Anterior cingulate cortex (tissue), 58 donors: Measurements from ENCODE around the gene FCHSD1.

Source experiments
- DNase-seq, 58 donors: peaks; one replicate each; lab custom pipeline; 2025; lab: John Stamatoyannopoulos, UW

The FCHSD1 gene

DNA sequence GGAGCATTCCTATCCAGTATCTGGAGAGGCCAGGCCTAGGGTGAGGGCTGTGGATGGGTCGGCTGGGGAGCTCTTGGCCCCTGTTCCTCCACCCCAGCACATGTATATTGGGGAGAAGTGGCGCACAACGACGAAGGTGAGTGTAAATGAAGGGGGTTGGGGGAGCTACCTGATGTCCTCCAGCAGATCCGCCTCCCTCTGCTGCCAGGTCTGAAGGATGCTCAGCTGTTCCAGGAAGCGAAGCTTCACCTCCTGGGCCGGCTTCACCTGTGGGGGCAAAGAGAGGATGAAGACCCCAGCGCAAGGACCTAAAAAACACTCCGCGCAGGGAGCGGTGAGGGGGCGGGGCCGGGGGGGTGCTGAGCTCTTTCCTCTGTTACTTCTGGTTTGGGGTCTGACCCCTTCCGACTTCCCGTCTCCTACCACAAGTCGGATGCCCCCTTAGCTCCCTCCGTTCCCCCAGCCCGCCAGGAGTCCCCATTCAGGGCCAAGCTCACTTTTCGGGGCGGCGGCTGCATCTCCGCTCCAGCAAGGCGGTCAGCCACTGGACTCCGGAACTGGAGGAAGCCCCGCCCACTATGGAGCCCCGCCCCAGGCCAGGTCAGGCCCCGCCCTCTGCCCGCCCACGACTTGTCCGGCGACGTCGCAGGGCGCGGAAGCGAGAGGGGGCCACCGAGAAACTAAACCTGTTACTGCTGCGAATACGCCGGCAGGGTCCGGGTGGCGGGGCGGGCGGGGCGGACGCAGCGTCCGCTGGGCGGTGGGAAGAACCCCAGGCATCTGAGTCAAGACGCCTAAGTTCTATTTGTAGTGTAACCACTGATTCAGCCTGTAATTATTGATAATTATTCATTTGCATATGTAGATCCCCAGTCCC lies at the start of gene FCHSD1:
FCHSD1 (minus strand) TSS at position 568 of the 877 bp plus-strand sequence; CDS start at position 518, 50 bp downstream.
- peak in 56 of 58 donors; percentile 16 to 86 (median 70) for DNase-seq

DNA sequence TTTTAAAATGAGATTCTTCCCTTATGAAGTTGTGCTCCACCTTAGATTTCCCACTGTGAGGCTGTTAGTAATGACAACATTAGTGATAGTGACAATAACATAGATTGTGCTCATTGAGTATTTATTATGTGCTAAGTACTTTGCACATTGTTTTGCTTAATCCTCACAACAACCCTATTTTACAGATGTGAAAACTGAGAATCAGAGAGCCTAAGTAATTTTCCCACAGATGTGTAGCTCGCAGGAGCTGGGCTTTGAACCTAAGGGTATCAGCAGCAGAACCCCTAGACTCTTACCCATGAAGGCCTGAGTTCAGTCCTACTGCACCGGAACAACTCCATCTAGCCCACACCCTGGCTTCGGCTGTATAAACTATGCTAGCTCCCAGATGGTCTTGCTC lies 46.4 kb upstream of the FCHSD1 start:
- no peak for DNase-seq

DNA sequence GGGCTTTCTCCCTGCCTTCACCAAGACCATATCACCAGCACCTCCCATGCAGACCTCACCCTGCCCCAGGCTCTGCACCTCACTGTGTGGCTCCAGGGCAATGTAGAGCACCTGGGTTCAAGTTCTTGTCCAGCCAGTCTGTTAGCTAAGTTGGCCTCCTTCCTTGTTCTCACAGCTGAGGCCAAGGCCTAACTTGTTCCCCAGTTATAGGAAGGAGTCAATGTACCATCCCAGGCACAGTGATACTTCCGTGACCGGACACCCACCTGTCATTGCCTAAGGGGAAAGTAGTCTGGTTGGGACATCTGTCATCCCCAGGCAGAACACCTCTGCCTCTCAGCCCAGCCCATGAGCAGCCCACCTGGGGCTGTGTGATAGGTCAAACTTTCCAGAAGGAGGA lies 45.2 kb upstream of the FCHSD1 start:
- DNase-seq = no peak

DNA sequence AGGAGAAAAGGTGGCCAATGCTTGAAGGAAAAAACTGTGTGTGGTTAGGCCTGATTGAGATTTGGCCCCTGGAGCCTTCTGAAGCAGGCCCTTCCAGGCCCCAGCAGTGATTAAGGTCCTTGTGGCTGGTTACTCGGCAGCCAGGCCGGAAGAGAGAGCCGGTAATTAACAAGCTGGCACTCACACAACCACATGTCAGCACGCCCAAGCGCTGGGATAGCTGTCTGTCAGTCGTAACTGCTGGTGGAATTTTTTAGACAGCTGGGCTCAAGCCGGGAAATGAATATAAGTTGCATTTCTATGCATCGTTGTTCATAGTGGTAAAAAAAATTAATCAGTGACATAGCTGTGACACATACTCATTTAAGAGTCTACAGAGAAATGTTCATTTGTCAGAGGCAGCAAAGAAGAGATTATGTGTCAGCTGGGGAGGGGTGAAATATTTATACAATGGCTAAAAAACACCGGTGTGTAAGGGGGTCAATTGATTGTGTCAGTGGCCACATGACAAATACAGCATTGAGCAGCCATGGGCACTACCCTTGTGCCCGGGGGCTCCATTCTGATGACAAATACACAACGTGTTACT lies 44.5 kb upstream of the FCHSD1 start:
- peak in 20 of 58 donors; percentile 10 to 65 (median 26) for DNase-seq

DNA sequence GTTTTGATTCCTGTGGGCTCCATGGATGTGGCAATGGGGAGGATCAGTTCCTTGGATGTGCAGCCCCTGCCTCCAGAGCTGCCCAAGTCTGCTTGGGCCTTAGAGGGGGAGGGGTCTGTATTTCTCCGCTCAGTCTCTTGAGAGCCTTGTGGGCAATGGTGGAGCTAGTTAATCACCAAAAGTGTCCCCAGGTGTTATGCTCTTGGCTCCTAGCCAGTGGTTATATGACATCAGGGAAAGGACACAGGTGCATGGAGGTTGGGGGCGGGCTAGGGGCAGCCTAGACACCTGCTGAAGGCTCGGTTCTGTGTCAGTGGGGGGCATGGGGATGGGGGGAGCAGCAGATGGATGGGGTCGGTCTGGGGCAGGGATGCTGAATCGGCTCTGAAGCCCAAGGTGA lies 43.3 kb upstream of the FCHSD1 start:
- DNase-seq = no peak

DNA sequence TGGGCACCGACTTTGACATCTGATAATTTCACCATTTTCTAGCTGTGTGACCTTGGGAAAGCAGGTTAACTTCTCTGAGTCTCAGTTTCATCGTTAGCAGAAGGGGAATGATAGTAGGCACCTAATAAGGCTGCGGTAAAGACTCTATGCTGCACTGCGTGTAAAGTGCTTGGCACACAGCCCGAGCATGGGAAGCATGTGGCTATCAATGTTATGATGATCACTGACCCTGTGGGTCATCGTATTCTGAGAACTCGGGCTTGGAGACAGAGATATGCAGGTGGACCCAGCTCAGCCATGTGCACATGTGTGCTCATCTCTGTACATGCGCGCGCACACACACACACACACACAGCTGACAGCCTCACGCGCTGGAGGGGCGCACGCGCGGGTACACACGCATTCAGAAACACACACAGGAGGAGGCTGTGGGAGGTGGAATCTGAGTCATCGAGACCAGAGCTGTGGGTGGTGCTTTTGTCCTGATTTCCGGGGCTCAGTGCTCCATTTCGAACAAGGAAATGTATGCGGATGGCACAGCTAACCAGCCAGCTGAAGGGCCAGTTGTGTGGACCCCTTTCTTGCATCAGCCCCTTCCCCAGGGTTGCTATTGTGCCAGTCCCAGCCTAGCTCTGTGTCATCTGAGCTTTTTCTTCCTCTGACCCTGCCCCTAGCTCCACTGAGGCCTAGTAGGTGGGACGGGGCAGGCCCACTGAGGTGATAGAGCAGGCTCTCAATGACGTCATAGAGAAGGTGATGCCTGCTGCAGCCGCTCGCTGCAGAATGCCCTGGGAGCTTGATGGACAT lies 41.9 kb upstream of the FCHSD1 start:
- DNase-seq = peak in 49 of 58 donors; percentile 16 to 83 (median 56)

DNA sequence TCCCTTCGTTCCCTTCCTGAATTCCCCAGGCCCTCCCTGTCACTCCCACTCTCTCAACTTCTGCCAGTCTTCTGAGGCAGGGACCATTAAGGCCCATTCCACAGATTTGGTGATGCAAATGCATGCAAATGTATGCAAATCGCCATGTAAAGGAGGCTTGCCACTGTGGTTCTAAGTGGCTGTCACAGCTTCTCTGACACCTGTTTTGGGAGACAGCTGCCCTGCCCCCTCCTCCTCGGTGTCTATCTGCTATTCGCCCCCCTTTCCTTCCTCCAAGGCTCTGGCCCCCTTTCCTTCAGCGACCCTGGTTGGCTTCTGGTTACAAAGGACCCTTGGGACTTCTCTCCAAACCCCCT lies 41.3 kb upstream of the FCHSD1 start:
- peak in 5 of 58 donors; percentile 46 to 79 (median 65) for DNase-seq

DNA sequence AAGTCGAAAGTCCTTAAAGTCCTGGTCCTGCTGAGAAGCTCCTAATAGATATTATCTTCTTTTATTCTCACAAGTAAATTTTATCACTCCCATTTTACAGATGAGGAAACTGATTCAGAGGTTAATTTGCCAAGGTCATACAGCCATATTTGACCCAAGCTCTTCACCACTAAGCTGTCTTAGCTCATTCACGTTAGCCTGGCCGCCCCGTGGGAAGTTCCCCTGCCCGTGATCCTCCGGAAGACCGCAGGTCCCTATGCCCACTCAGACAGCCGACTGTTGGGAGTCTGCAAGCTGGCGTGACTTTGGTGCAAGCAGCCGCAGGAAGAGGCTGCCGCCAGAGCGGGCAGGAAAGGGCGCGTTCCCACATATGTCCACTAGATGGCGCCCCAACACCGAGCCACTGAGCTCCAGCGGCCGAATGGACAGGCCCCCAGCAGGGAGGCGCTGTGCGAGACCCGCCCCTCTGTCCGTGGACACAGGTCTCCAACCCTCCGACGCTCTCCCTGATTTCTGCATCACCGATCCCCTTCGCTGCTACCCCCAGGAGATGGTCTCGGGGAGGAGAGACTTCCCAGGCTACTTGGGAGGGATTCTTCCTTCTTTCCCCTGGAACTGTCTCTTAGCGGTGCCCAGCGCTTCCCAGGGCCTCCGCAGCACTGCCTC lies 40.8 kb upstream of the FCHSD1 start:
- peak in 57 of 58 donors; percentile 23 to 89 (median 76) for DNase-seq

DNA sequence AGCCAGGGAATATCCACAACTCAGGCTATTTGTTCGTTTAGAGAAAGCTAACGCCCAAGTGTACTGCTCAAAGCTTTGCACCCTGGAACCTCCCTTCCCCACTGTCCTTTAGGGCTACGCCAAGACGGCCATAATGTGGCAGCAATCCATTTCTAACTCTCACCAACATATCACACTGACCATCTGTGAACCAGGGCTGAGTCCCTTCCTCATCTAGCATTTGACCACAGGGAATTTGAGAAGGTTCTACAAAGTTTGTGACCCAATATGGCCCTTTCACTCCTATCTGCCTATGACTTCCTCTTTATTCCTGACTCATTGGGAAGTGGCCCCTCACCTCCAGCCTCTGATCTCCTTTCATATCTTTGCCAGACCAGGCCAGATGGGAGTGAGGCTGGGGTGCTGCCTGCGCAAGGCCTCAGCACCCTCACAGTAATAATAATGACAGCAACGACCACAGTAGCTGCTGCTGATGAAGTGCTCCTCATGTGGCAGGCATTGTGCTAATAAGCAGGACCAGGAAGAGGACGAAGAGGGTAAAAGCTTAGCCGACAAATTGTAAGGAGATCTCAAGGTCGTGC lies 40.2 kb upstream of the FCHSD1 start:
- DNase-seq = no peak

DNA sequence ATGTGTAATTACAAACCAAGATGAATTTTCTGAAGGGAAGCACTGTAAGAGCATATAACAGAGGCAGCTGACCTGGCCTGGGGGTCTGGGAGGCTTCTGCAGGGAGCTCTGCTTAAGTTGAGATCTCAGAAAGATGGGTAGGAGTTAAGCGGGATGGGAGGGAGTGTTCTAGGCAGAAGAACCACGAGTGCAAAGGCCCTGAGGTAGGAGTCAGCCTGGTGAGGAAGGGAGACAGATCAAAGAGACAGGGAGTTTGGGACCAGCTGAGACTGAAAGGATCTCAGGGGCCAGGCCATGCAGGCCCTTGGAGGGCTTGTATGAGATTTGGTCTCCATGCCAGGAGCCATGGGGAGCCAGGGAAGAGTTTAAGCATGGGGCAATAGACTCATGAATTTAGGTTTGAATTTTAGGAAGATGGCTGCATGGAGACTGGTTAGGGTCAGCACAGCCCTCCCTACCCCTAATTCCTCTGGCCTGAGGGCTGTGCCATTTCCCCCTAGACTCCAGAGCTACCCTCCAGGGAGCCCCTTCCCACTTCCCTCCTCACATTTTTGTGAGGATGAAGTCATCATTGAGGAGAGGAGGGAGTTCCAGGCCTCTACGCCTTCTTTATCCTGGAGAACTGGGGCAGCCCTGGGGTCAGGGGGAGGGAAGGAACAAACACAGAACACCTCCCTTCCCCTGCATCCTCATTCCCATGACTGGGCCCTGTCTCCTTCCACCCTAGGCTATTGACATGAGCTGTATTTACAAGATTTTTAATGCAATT lies 35.6 kb upstream of the FCHSD1 start:
- no peak for DNase-seq

DNA sequence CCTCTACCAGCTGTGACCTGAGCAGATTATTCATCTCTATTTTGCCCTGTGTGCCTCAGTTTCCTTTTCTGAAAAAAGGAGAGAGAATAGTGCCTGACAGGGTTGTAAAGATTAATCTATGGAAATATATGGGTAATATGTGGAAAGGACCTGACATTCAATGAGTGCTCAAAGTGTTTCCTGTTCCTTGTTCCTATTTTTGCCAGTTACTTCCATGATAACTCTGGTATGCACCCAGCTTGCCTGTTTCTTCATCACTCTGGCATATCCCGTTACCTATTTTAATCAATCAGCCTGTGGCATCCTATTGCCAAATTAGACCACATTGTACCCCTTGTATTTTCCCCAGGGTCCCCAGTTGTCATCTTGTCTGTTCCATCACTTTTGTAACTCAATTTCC lies 34.4 kb upstream of the FCHSD1 start:
- DNase-seq = no peak

DNA sequence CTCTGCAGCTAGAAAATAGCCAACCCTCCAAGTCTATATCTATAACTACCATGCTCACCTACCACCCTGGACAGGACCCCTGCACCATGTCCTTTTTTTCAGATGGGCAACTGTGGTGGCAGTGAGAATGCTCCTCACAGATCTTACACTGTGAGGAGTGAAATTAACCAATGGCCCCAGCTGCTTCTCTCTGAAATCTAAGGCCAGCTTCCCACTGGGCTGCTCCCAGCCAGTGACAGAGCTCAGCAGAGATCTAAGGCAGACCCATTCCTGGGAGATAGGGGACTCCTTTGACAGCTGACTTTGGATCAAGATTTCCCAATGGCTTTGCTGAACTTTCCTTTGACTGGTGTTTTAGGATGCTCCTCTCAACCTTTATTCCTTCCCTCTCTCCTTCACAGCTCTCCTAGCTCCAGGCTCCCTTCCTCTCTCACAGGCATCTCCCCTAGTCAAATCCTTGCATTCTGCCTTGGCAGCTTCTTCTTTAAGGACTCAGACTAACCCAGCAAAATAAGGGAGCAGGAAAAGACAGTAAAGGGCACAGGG lies 32.5 kb upstream of the FCHSD1 start:
- no peak for DNase-seq

DNA sequence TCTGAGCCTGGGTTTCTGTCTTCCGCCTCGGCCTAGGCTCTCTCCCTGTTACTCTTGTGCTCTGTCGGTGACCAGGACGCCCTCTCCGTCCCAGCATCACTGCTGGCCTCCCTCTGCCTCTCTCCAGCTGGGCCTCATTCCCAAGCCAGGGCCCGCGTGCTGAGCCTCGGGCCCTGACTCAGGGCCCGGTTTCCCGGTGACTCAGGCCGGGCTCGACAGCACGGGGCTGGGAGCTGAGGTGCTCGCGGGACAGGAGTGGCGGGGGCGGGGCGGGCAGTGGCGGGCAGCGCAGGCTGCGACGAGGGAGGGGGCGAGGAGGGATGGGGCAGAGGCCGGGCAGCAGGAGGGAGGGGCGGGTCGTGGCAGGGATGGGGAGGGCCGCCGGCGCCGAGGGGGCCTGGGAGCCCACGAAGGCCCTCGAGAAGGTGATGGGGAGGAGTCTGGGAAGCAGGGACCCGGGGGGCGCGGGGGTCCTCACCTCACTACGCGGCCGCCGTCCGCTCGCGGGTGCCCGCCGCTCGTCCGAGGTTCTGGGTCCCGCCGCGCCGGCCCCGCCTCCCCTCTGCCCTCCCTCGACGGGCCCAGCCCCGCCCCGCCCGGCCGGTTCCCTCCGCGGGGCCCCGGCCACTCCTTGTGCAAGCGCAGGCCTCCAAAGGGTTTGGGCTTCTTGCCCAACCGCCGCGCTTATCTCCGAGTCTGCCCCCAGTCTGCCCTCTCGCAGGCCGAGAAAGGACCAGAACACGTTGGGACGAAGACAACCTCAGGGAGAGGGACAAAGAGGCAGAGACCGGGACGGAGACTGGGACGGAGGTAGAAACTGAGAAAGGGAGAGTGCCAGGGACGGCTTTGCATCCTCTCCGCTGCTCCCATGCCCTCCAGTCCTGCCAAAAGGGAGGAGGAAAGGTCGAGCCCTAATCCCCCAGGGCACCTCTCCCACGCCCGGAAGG lies 30.8 kb upstream of the FCHSD1 start, which contains the start of gene ARAP3:
ARAP3 (minus strand) TSS at position 536 of the 947 bp plus-strand sequence. CDS start 1,744 bp downstream, outside the sequence.
- DNase-seq = peak in 7 of 58 donors; percentile 6 to 59 (median 20)

DNA sequence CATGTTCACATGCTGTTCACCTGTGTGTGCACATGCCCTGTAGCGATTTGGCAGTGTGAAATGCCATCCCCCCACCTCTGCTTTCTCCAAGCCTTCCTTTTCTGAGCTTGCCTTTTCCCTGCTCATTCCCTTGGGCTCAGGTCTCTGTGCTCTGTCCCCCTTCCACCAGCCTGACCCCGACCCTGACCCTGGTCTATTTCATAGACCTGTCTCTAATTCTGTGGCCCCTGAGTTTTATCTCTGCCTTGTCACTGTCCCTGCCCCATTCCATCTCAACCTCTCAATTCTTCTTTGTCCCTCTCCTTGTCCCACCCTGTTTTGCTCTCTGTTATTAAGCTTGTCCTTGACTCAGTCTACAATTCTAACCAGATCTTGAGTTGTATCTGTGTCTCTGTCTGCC lies 30.1 kb upstream of the FCHSD1 start:
- DNase-seq = no peak

DNA sequence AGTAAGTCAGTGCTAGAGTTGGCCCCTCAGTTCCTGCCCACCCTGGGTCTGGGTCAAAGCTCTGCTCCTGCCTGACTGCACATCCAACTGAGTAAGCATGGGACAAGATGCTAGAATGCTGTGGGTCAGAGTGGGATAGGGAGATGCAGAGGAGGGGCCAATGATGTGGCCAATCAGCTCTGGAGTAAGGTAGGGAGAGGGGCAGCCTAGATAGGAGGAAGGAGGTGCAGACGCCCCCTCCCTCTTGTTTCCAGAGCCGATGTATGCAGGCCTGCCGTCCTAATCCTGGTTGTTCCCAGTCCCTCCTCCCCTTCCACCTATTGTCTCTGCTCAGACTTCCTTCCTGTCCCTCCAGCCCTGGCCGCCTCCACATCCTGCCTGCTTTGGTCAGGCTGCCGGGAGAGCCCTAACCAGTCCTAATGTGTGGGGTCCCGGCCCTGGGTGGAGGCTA lies 29.6 kb upstream of the FCHSD1 start:
- no peak for DNase-seq

DNA sequence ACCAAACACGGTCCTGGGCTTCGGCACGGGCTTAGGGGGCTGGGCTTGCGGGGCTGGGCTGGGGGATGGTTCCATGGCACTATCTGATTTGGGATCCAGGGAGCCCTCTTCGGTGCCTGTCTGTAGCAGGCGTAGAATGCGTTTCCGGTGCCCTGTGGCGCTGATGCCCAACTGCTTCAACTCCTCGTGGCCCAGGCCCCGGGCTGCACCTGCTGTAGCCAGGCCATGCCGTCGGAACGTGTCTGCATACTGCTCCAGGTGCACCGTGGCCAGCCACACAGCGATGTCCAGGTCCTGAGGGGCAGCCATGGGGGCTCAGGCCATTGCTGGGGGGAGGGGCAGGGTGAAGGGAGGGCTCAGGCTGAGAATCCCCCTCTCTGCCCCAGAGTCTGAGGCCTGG lies 29.0 kb upstream of the FCHSD1 start:
- DNase-seq = no peak

DNA sequence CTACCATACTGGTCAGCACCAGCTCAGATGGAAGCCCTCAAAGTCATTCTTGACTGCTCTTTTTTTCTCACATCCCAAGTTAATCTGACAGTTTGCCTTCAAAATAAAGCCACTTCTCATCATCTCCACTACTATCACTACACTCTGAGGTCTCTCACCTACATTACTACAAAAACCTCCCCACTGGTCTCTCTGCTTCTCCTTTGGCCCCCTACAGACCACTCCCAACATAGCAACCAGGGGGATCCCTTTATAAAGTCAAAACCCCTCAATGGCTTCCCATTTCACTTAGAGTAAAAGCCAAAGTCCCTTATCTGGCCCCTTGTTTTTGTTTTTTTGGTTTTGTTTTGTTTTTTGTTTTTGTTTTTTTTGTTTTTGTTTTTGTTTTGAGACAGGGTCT lies 26.2 kb upstream of the FCHSD1 start:
- DNase-seq = no peak

DNA sequence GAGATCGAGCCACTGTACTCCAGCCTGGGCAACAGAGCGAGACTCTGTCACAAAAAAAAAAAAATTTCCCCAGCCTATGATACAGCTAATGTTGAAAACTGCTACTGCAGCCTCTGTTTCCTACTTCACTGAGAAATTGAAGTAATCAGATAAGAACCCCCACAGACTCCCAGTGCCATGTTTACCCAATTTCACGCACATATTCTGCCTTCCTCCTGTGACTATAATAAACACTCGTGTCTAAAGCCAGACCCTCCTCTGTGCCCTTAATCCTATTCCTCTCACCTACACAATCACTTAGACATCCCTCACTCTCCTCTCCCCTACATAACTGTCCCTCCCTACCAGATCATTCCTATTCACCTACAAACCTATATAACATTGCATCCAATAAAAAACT lies 24.5 kb upstream of the FCHSD1 start:
- DNase-seq = no peak
